ENCODE measurements around the gene TMEM95.

DNA sequence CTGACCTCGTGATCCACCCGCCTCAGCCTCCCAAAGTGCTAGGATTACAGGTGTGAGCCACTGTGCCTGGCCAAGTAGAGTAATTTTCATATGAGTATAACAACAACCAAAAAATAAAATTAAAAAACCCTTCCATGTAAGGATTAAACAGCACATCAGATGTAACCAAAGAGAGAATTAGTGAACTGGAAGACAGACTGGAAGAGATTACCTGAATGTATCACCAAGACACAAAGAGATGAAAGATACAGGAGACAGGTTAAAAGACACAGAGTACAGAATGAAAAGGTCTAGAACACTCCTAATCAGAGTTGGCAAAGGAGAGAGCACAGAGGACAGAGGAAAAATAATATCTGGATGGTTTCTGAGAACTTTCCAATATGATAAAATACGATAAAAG lies 24.2 kb downstream of the TMEM95 start:
- TF ChIP-seq EZH2 (IDR thresholded peaks at IDR 0.05; ENCODE audit: borderline replicate concordance, low read length), result no peak
- TF ChIP-seq, protein P1, sequence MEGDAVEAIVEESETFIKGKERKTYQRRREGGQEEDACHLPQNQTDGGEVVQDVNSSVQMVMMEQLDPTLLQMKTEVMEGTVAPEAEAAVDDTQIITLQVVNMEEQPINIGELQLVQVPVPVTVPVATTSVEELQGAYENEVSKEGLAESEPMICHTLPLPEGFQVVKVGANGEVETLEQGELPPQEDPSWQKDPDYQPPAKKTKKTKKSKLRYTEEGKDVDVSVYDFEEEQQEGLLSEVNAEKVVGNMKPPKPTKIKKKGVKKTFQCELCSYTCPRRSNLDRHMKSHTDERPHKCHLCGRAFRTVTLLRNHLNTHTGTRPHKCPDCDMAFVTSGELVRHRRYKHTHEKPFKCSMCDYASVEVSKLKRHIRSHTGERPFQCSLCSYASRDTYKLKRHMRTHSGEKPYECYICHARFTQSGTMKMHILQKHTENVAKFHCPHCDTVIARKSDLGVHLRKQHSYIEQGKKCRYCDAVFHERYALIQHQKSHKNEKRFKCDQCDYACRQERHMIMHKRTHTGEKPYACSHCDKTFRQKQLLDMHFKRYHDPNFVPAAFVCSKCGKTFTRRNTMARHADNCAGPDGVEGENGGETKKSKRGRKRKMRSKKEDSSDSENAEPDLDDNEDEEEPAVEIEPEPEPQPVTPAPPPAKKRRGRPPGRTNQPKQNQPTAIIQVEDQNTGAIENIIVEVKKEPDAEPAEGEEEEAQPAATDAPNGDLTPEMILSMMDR (conservative IDR thresholded peaks at IDR 0.05 in 1 of 2, IDR thresholded peaks at IDR 0.05 in 1 of 2; ENCODE audit: extremely low read depth in 1 of 2, insufficient read depth in 1 of 2, low read depth in 1 of 2, low read length in 2 of 2), result no peak
